ENCODE measurements around the gene DNM1L.

DNM1L gene

GRCh38 chr12:32755654-32756475 is 76.8 kb downstream of the DNM1L start, which contains the start of gene YARS2:
Gene YARS2, minus strand, starts transcription at chr12:32755897. Its CDS starts 23 bp downstream, at chr12:32755874.
- in situ Hi-C loops (cut with MboI; ENCODE audit: low sequenced_read_pairs) = no loop called here

GRCh38 chr12:32756476-32757066 is 77.5 kb downstream of the DNM1L start:
- in situ Hi-C loops (cut with MboI; ENCODE audit: low sequenced_read_pairs) = no loop called here

DNA sequence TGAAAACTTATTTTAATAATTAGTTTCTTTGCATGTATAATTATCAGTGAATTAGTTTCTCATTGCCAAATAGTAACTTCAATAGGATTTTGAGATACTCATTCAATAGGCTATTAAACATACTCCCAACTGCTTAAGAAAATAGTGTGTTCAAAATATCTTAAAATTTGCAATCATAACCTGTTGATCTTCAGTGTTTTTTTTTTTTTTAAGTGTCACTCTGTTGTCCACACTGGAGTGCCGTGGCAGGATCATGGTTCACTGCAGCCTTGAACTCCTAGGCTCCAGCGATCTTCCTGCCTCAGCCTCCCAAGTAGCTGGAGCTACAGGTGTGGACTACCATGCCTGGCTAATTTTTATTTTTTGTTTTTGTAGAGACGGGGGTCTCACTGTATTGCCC is 78.1 kb downstream of the DNM1L start:
- in situ Hi-C loops (cut with MboI; ENCODE audit: low sequenced_read_pairs) = no loop called here

DNA sequence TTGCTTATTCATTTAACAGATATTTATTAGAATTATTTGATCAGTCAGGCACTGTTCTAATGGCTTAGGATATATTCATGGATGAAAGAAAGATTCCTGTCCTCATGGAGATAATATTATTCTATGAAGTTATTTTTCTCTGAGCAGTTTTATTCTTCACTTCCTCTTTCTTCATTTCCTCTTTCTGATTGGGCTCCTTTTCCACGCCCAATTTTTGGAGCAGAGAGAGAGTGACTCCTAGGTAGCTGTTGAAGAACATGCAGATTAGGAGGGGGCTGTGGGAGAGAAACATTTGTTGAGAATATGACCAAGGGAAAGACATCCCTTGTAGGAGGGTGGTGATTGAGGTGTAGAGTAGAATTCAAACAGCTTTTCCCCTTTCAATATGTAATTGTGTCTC is 82.6 kb downstream of the DNM1L start:
- in situ Hi-C loops (cut with MboI; ENCODE audit: low sequenced_read_pairs) = no loop called here

GRCh38 chr12:32765906-32766305 is 86.8 kb downstream of the DNM1L start:
- in situ Hi-C loops (cut with MboI; ENCODE audit: low sequenced_read_pairs) = no loop called here

DNA sequence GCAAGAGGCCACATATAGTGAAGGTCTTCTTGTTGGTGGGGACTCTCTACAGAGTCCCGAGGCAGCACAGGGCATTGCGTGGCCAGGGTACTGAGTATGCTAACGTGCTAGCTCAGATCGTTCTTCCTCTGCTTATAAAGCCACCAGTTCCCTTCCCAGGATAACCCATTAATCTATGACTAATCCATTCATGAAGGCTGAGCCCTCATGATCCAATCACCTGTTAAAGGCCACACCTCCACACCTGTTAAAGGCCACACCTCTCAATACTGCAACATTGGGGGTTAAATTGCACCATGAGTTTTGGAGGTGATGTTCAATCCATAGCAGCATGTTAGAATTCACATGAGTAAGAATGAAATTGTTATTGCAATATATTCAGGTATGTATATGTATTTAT is 89.4 kb downstream of the DNM1L start:
- in situ Hi-C loops (cut with MboI; ENCODE audit: low sequenced_read_pairs) = no loop called here

GRCh38 chr12:32770141-32770540 is 91.0 kb downstream of the DNM1L start:
- in situ Hi-C loops (cut with MboI; ENCODE audit: low sequenced_read_pairs) = no loop called here

GRCh38 chr12:32773691-32774090 is 94.6 kb downstream of the DNM1L start:
- in situ Hi-C loops (cut with MboI; ENCODE audit: low sequenced_read_pairs) = no loop called here

DNA sequence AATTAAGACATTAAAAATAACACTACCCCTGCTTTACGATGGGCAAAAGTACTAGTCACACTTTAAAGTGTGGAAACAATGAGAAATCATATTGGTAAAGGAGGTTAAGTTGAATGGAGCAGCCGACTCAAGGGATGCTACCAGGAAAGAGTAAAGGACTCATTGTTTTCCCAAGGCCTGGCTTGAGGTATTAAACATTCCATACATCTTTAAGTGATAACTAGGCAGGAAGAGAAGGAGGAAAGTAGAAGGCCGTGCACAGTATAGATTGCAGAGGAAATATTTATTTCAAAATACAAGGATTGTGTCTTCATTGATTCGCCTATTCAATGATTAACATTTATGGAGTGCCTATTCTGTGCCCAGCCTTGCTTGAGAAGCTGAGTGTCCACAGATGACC is 97.2 kb downstream of the DNM1L start:
- in situ Hi-C loops (cut with MboI; ENCODE audit: low sequenced_read_pairs) = no loop called here

GRCh38 chr12:32777159-32777558 is 98.1 kb downstream of the DNM1L start:
- in situ Hi-C loops (cut with MboI; ENCODE audit: low sequenced_read_pairs) = no loop called here

- in situ Hi-C loops (cut with MboI; ENCODE audit: low sequenced_read_pairs) = no loop called here
These were observed 98.6 kb downstream of the DNM1L start for GRCh38 chr12:32777691-32778175.

- in situ Hi-C loops (cut with MboI; ENCODE audit: low sequenced_read_pairs) = no loop called here
These were observed 101.0 kb downstream of the DNM1L start for GRCh38 chr12:32780071-32780470.

- in situ Hi-C loops (cut with MboI; ENCODE audit: low sequenced_read_pairs) = no loop called here
These were observed 103.9 kb downstream of the DNM1L start for GRCh38 chr12:32783029-32783428.

- in situ Hi-C loops (cut with MboI; ENCODE audit: low sequenced_read_pairs) = no loop called here
These were observed 106.5 kb downstream of the DNM1L start for GRCh38 chr12:32785557-32785956.

- in situ Hi-C loops (cut with MboI; ENCODE audit: low sequenced_read_pairs) = no loop called here
These were observed 109.3 kb downstream of the DNM1L start for GRCh38 chr12:32788405-32788804.

GRCh38 chr12:32789446-32789845 is 110.3 kb downstream of the DNM1L start:
- in situ Hi-C loops (cut with MboI; ENCODE audit: low sequenced_read_pairs) = no loop called here

GRCh38 chr12:32789916-32790315 is 110.8 kb downstream of the DNM1L start:
- in situ Hi-C loops (cut with MboI; ENCODE audit: low sequenced_read_pairs) = no loop called here

GRCh38 chr12:32794281-32794680 is 115.2 kb downstream of the DNM1L start:
- in situ Hi-C loops (cut with MboI; ENCODE audit: low sequenced_read_pairs) = no loop called here
